Measurements from ENCODE around the gene GCK.

- no peak for TF ChIP-seq CTCF (IDR thresholded peaks at IDR 0.05; ENCODE audit: borderline replicate concordance, extremely low read depth, low read length, poor library complexity, severe bottlenecking)
- TF ChIP-seq EZH2 (IDR thresholded peaks at IDR 0.05; ENCODE audit: borderline replicate concordance, low read depth, low read length, severe bottlenecking), result no peak
Measured at GRCh38 chr7:44132039-44132438, 57.2 kb downstream of the GCK start.

Measured in DND-41 (cell line).